ENCODE data around the gene DCUN1D3.

DNA sequence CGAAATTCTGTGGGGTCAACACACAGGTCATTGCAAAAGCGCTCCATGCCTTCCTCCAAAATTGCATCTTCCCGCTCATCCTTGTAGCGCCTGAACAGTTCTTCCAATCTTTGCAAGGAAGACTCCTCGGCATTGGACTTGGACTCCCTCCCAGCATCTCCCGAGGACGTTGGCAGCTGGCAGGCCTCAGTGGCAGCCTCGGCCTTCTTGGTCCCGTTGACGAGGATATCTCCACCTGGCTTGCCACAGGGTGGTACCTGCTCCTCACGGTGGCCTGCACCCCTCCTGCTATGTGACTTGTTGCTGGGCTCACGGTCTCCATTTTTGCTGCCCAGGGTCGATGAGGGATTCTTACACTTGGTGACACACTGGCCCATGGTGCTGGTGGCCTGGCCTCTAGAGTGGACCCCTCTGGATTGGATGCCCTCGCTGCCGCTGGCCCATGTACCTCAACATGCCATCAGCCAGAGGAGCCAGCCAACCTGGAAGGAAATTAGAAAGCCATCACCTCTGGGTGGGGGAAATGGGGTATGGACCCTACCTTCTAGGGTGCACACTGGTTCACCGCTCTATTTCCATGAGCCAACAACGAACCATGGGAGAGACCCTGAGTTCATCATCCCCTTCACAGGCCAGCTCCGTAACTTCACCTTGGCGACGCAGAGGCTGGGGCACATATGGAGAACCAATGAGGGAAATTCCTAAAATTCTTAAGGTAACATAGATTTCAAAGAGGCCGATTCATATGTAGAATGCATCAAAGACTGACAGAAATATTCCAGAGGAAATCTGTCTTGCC lies 37.8 kb downstream of the DCUN1D3 start:
- no peak for TF ChIP-seq POLR2A (IDR thresholded peaks at IDR 0.05)
- TF ChIP-seq, protein P1, sequence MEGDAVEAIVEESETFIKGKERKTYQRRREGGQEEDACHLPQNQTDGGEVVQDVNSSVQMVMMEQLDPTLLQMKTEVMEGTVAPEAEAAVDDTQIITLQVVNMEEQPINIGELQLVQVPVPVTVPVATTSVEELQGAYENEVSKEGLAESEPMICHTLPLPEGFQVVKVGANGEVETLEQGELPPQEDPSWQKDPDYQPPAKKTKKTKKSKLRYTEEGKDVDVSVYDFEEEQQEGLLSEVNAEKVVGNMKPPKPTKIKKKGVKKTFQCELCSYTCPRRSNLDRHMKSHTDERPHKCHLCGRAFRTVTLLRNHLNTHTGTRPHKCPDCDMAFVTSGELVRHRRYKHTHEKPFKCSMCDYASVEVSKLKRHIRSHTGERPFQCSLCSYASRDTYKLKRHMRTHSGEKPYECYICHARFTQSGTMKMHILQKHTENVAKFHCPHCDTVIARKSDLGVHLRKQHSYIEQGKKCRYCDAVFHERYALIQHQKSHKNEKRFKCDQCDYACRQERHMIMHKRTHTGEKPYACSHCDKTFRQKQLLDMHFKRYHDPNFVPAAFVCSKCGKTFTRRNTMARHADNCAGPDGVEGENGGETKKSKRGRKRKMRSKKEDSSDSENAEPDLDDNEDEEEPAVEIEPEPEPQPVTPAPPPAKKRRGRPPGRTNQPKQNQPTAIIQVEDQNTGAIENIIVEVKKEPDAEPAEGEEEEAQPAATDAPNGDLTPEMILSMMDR (IDR thresholded peaks at IDR 0.05): no peak
